ENCODE data around the gene NEUROG1. TPM values are rescaled to one million over a fixed set of nuclear protein-coding genes. Genes with fewer than 3 reads are reported as not detected.

NEUROG1 gene
- total RNA-seq, 4 donors from 2014 or later, result not detected

- H3K27me3 ChIP-seq, result peaks cover 0 to 28% of the 10 kb centered on the region in 2 donors
- peaks cover 0 to 21% (median 0%) of the 10 kb centered on the region in 4 donors for H3K4me1 ChIP-seq
- no peaks in the 10 kb centered on the region for H3K36me3 ChIP-seq
- DNase-seq, result no peak
- TF ChIP-seq CTCF (IDR thresholded peaks at IDR 0.05) (no peak), POLR2A (IDR thresholded peaks at IDR 0.05) (no peak)
- H3K27ac ChIP-seq, result no peak overlapping the region
- H3K9me3 ChIP-seq, result no peaks in the 10 kb centered on the region
- H3K4me3 ChIP-seq, result no peak overlapping the region
These were observed 43.5 kb downstream of the NEUROG1 start for GRCh38 chr5:135492319-135492626.

GRCh38 chr5:135491552-135492318 is 44.0 kb downstream of the NEUROG1 start:
- Histone ChIP-seq H3K9me3 (no peaks in the 10 kb centered on the region), H3K4me3 (no peak overlapping the region), H3K27ac (no peak overlapping the region), H3K4me1 (peaks cover 0 to 21% (median 0%) of the 10 kb centered on the region in 4 donors), H3K36me3 (no peaks in the 10 kb centered on the region), H3K27me3 (peaks cover 0 to 29% of the 10 kb centered on the region in 2 donors)
- DNase-seq, result no peak
- TF ChIP-seq CTCF (IDR thresholded peaks at IDR 0.05) (no peak), POLR2A (IDR thresholded peaks at IDR 0.05) (no peak)

GRCh38 chr5:135491038-135491551 is 44.7 kb downstream of the NEUROG1 start:
- Histone ChIP-seq H3K4me1 (peaks cover 0 to 21% (median 0%) of the 10 kb centered on the region in 4 donors), H3K9me3 (no peaks in the 10 kb centered on the region), H3K27me3 (peaks cover 0 to 29% of the 10 kb centered on the region in 2 donors), H3K36me3 (no peaks in the 10 kb centered on the region), H3K4me3 (no peak overlapping the region), H3K27ac (no peak overlapping the region)
- TF ChIP-seq POLR2A (IDR thresholded peaks at IDR 0.05) (no peak), CTCF (IDR thresholded peaks at IDR 0.05) (no peak)
- no peak for DNase-seq

GRCh38 chr5:135490245-135491037 is 45.3 kb downstream of the NEUROG1 start:
- TF ChIP-seq POLR2A (IDR thresholded peaks at IDR 0.05) (no peak), CTCF (IDR thresholded peaks at IDR 0.05) (no peak)
- H3K27ac ChIP-seq, result no peak overlapping the region
- H3K4me3 ChIP-seq, result no peak overlapping the region
- H3K36me3 ChIP-seq, result no peaks in the 10 kb centered on the region
- H3K27me3 ChIP-seq, result peaks cover 0 to 29% of the 10 kb centered on the region in 2 donors
- no peaks in the 10 kb centered on the region for H3K9me3 ChIP-seq
- DNase-seq, result no peak
- H3K4me1 ChIP-seq, result peaks cover 0 to 21% (median 0%) of the 10 kb centered on the region in 4 donors

- no peaks in the 10 kb centered on the region for H3K9me3 ChIP-seq
- peak overlapping the region in 1 of 4 donors; percentile 35 for H3K4me3 ChIP-seq
- TF ChIP-seq POLR2A (IDR thresholded peaks at IDR 0.05) (no peak), CTCF (IDR thresholded peaks at IDR 0.05) (no peak)
- DNase-seq, result no peak
- H3K27me3 ChIP-seq, result peaks cover 0 to 29% of the 10 kb centered on the region in 2 donors
- peaks cover 0 to 21% (median 0%) of the 10 kb centered on the region in 4 donors for H3K4me1 ChIP-seq
- no peak overlapping the region for H3K27ac ChIP-seq
- no peaks in the 10 kb centered on the region for H3K36me3 ChIP-seq
These were observed 46.1 kb downstream of the NEUROG1 start for GRCh38 chr5:135489466-135490244.

All from Peyer's patch (tissue), 4 donors.